Measurements from ENCODE around the gene APRT.
"Not testable (repeated sequence)": the region's sequence is repeated elsewhere in the genome, so short reads cannot be mapped to it uniquely, and the experiment has no call there.

APRT gene

DNA sequence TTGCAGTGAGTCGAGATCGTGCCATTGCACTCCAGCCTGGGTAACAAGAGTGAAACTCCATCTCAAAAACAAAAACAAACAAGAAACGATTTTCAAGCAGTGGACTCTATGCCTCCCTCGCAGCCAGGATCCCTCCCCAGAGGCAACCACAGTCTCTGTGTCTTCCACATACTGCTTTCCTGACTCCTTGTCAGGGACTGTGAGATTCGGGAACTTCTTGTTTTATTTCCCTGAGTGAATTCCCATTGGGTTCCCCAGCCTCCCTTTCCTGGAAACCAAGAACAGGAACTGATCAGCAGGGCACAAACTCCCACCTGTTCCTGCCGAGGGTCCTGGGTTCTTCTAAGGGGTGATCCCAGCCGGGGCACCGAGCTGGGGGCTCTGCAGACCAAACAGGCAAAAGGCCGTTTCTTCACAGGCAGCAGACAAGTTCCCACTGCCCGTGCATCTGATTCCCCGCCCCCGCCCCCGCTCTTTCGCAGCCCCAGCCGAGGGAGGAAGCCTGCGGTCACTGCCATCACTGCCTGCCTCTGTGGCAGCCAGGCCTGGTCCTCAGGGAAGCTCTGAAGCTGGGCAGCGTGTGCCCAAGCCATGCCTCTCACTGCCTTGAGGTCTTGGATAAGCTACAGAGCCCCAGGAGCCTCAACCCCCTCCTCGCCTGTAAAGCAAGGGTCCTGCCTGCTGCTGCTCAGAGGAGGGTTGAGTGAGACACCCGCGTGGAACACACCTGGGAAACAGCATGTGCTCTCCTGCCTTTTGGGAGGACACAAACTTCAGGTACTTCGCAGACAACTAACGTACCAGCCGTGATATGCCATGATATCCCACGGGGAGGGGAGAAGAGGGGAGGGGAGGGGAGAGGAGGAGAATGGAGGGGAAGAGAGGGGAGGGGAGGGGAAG is 21.2 kb downstream of the APRT start:
- H3K4me1 ChIP-seq (ENCODE audit: control insufficient read depth in 5 of 5, insufficient read depth in 5 of 5, low read length in 5 of 5), result peaks cover 0 to 32% (median 16%) of the 10 kb centered on the region in 5 donors
- H3K36me3 ChIP-seq (ENCODE audit: control insufficient read depth in 5 of 5, insufficient read depth in 5 of 5, low read length in 5 of 5), result no peaks in the 10 kb centered on the region
- H3K9ac ChIP-seq (ENCODE audit: low read length in 5 of 5), result no peak overlapping the region
- no peak overlapping the region for H3K27ac ChIP-seq (ENCODE audit: low read depth, low read length)
- H3K27me3 ChIP-seq (ENCODE audit: control insufficient read depth in 5 of 5, insufficient read depth in 4 of 5, low read length in 5 of 5), result peaks cover 14 to 28% (median 24%) of the 10 kb centered on the region in 5 donors
- H3K4me3 ChIP-seq (ENCODE audit: low read depth in 1 of 5, low read length in 5 of 5), result peak overlapping the region in 1 of 5 donors; percentile 40
- no peaks in the 10 kb centered on the region for H3K9me3 ChIP-seq (ENCODE audit: control insufficient read depth in 5 of 5, low read length in 5 of 5)

DNA sequence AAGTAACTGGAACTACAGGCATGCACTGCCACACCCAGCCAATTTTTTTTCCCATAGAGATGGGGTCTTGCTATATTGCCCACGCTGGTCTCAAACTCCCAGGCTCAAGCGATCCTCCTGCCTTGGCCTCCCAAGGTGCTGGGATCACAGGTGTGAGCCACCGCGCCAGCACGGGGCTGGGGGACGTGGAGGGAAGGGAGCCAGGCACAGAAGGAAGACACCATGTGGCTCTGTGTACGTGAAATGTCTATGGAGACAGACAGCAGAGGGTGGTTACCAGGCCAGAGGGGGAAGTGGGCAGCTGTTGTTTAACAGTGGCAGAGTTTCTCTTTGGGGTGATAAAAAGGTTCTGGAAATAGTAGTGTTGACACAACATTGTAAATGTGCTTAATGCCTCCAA is 22.1 kb downstream of the APRT start:
- Histone ChIP-seq H3K9me3 (ENCODE audit: control insufficient read depth in 5 of 5, low read length in 5 of 5) (no peaks in the 10 kb centered on the region), H3K27ac (ENCODE audit: low read depth, low read length) (no peak overlapping the region), H3K27me3 (ENCODE audit: control insufficient read depth in 5 of 5, insufficient read depth in 4 of 5, low read length in 5 of 5) (peaks cover 14 to 25% (median 24%) of the 10 kb centered on the region in 5 donors), H3K4me3 (ENCODE audit: low read depth in 1 of 5, low read length in 5 of 5) (no peak overlapping the region), H3K36me3 (ENCODE audit: control insufficient read depth in 5 of 5, insufficient read depth in 5 of 5, low read length in 5 of 5) (no peaks in the 10 kb centered on the region), H3K4me1 (ENCODE audit: control insufficient read depth in 5 of 5, insufficient read depth in 5 of 5, low read length in 5 of 5) (peaks cover 0 to 31% (median 16%) of the 10 kb centered on the region in 5 donors), H3K9ac (ENCODE audit: low read length in 5 of 5) (no peak overlapping the region)

DNA sequence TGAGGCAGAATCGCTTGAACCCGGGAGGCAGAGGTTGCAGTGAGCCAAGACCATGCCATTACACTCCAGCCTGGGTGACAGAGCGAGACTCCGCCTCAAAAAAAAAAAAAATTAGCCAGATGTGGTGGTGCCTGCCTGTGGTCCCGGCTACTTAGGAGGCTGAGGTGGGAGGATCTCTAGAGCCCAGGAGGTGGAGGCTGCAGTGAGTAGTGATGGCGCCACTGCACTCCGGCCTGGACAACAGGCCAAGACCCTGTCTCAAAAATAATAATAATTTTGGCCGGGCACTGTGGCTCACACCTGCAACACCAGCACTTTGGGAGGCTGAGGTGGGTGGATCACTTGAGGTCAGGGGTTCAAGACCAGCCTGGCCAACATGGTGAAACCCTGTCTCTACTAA is 23.0 kb downstream of the APRT start:
- Histone ChIP-seq H3K4me1 (ENCODE audit: control insufficient read depth in 5 of 5, insufficient read depth in 5 of 5, low read length in 5 of 5) (peaks cover 0 to 36% (median 21%) of the 10 kb centered on the region in 5 donors), H3K27me3 (ENCODE audit: control insufficient read depth in 5 of 5, insufficient read depth in 4 of 5, low read length in 5 of 5) (peaks cover 12 to 24% (median 22%) of the 10 kb centered on the region in 5 donors)
- not testable (repeated sequence) for H3K9me3 ChIP-seq (ENCODE audit: control insufficient read depth in 5 of 5, low read length in 5 of 5); H3K27ac ChIP-seq (ENCODE audit: low read depth, low read length); H3K9ac ChIP-seq (ENCODE audit: low read length in 5 of 5); H3K4me3 ChIP-seq (ENCODE audit: low read depth in 1 of 5, low read length in 5 of 5); H3K36me3 ChIP-seq (ENCODE audit: control insufficient read depth in 5 of 5, insufficient read depth in 5 of 5, low read length in 5 of 5)

DNA sequence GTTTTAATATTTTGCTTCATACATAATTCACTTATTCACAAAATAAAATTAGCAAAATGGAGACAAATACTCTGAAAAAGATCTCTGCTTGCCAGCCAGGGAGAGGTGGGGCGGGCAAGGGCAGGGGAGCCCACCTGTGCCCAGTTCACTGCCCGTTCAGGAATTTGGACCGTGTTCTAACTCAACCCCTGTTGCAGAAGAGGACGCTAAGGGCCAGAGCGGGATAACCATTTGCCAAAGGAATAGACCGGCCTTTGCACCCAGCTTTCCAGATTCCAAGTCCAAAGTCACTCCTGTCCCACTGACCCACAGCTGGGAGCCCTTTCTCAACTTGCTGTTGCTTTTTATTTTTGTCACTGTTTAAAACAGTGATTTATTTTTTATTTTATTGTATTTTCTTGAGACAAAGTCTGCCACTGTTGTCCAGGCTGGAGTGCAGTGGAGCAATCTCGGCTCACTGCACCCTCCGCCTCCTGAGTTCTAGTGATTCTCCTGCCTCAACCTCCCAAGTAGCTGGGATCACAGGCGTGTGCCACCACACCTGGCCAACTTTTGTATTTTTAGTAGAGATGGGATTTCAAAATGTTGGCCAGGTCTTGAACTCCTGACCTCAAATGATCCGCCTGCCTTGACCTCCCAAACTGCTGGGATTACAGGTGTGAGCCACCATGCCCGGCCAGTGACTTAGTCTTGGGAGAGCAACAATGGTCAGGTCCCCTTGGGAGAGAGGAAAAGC is 24.0 kb downstream of the APRT start:
- H3K9me3 ChIP-seq (ENCODE audit: control insufficient read depth in 5 of 5, low read length in 5 of 5), result no peaks in the 10 kb centered on the region

DNA sequence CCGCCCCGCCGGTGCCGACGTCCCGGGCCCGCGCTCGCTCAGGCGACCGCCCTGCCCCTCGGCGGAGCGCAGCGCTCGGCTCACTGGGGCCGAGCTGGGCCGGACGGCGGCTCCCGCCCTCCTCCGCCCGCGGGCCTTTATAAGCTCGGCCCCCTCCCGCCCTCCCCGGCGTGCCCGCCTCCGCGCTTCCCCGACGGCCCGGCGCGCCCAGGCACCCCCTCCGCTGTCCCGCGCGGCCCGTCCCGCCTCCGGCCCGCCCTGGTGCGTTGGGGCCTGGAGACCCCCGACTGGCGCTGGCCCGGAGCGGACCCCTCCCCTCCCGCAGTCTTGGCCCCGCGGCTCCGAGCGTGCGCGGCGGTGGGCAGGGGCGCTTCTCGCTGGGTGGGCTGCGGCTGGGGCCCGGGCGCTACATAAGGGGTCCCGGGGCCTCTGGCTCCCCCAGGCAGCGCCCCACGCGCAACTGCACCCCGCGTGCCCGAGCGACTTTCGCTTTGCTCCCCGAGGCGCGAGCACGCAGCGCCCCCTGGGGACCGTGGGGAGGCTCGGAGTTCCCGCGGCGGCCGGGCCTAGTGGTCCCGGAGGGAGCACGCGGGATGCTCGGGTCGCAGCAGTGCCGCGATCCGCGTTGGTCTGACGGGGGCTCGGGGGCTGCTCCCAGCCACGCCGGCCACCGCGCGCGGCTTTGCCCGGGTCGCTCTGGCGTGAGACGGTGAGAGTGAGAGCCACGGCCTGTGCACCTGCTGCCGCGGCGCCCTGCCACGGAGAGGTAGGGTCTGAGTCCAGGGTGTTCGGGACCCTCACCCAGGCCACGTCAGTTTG is 26.4 kb downstream of the APRT start, which contains the start of gene PIEZO1:
Gene PIEZO1 (minus strand): TSS at position 115 of the 819 bp plus-strand sequence. CDS start 256 bp downstream, outside the sequence.
- Histone ChIP-seq H3K36me3 (ENCODE audit: control insufficient read depth in 5 of 5, insufficient read depth in 5 of 5, low read length in 5 of 5) (no peaks in the 10 kb centered on the region), H3K27me3 (ENCODE audit: control insufficient read depth in 5 of 5, insufficient read depth in 4 of 5, low read length in 5 of 5) (no peaks in the 10 kb centered on the region), H3K4me3 (ENCODE audit: low read depth in 1 of 5, low read length in 5 of 5) (peak within 1 kb of the TSS in 4 of 5 donors; percentile 67 to 76 (median 71)), H3K9me3 (ENCODE audit: control insufficient read depth in 5 of 5, low read length in 5 of 5) (no peaks in the 10 kb centered on the region), H3K27ac (ENCODE audit: low read depth, low read length) (peak within 1 kb of the TSS; percentile 99), H3K9ac (ENCODE audit: low read length in 5 of 5) (peak within 1 kb of the TSS; percentile 77 to 88 (median 78)), H3K4me1 (ENCODE audit: control insufficient read depth in 5 of 5, insufficient read depth in 5 of 5, low read length in 5 of 5) (peaks cover 7 to 56% (median 49%) of the 10 kb centered on the region in 5 donors)

More for the DNA sequence above, 24.0 kb downstream of the APRT start:
- H3K27ac ChIP-seq (ENCODE audit: low read depth, low read length), result no peak overlapping the region
- H3K9ac ChIP-seq (ENCODE audit: low read length in 5 of 5), result no peak overlapping the region
- peaks cover 6 to 14% (median 14%) of the 10 kb centered on the region in 5 donors for H3K27me3 ChIP-seq (ENCODE audit: control insufficient read depth in 5 of 5, insufficient read depth in 4 of 5, low read length in 5 of 5)
- H3K4me1 ChIP-seq (ENCODE audit: control insufficient read depth in 5 of 5, insufficient read depth in 5 of 5, low read length in 5 of 5), result peaks cover 4 to 46% (median 31%) of the 10 kb centered on the region in 5 donors
- H3K4me3 ChIP-seq (ENCODE audit: low read depth in 1 of 5, low read length in 5 of 5), result no peak overlapping the region
- no peaks in the 10 kb centered on the region for H3K36me3 ChIP-seq (ENCODE audit: control insufficient read depth in 5 of 5, insufficient read depth in 5 of 5, low read length in 5 of 5)

DNA sequence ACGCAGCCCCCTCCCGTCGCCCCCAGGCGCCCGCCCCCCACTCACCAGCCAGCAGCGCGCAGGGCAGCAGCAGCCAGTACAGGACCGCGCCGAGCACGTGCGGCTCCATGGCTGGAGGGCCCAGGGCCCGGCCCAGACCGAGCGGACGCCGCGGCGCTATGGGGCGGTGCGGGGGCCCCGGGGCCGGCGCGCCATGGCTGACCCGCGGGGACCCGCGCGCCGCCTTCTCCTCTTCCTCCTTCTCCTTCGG is 26.9 kb downstream of the APRT start:
- Histone ChIP-seq H3K4me3 (ENCODE audit: low read depth in 1 of 5, low read length in 5 of 5) (peak overlapping the region in 4 of 5 donors; percentile 67 to 76 (median 71)), H3K27me3 (ENCODE audit: control insufficient read depth in 5 of 5, insufficient read depth in 4 of 5, low read length in 5 of 5) (no peaks in the 10 kb centered on the region), H3K9ac (ENCODE audit: low read length in 5 of 5) (peak overlapping the region in 2 of 5 donors; percentile 60 to 84), H3K36me3 (ENCODE audit: control insufficient read depth in 5 of 5, insufficient read depth in 5 of 5, low read length in 5 of 5) (no peaks in the 10 kb centered on the region), H3K4me1 (ENCODE audit: control insufficient read depth in 5 of 5, insufficient read depth in 5 of 5, low read length in 5 of 5) (peaks cover 9 to 56% (median 51%) of the 10 kb centered on the region in 5 donors), H3K27ac (ENCODE audit: low read depth, low read length) (peak overlapping the region; percentile 99), H3K9me3 (ENCODE audit: control insufficient read depth in 5 of 5, low read length in 5 of 5) (no peaks in the 10 kb centered on the region)

DNA sequence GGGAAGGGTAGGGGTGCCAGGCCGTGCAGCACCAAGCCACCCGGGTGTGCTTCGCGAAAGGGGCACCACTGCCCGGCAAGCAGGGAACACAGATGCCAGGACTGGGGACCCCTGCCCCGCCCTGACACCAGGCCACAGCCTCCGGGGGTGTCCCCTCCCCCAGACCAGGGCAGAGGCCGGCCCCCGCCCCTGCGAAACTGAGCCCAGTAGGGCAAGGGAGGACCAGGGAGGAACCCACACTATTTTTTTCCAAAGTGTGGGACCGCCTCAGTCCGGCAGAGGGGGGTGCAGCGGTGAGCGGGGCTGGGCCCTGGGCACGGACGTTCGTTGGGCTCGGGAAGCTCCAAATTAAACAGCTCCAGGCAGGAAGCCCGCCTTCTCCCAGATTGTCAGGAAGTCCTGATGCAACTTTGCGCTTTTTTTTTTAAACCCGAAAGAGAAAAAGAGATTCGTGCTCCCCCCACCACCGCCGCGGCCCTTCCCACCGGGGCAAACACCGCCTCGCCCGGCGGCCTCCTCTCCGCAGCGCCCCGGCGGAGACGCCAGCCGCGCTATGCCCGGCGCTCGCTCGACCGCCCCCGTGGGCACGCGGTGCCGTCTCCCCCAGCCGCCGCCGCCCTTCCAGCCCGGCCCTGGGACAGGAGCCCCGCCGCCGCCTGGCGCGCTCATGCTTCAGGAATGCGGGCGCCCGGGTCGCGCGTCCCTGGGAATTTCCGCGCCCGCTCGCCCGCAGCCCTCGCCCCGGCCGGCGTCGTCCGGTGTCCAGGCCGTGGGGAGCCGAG is 27.5 kb downstream of the APRT start:
- Histone ChIP-seq H3K9ac (ENCODE audit: low read length in 5 of 5) (peak overlapping the region; percentile 77 to 88 (median 78)), H3K4me1 (ENCODE audit: control insufficient read depth in 5 of 5, insufficient read depth in 5 of 5, low read length in 5 of 5) (peaks cover 9 to 58% (median 56%) of the 10 kb centered on the region in 5 donors), H3K9me3 (ENCODE audit: control insufficient read depth in 5 of 5, low read length in 5 of 5) (no peaks in the 10 kb centered on the region), H3K4me3 (ENCODE audit: low read depth in 1 of 5, low read length in 5 of 5) (peak overlapping the region in 4 of 5 donors; percentile 67 to 76 (median 71)), H3K27me3 (ENCODE audit: control insufficient read depth in 5 of 5, insufficient read depth in 4 of 5, low read length in 5 of 5) (no peaks in the 10 kb centered on the region), H3K36me3 (ENCODE audit: control insufficient read depth in 5 of 5, insufficient read depth in 5 of 5, low read length in 5 of 5) (no peaks in the 10 kb centered on the region), H3K27ac (ENCODE audit: low read depth, low read length) (peak overlapping the region; percentile 99)

DNA sequence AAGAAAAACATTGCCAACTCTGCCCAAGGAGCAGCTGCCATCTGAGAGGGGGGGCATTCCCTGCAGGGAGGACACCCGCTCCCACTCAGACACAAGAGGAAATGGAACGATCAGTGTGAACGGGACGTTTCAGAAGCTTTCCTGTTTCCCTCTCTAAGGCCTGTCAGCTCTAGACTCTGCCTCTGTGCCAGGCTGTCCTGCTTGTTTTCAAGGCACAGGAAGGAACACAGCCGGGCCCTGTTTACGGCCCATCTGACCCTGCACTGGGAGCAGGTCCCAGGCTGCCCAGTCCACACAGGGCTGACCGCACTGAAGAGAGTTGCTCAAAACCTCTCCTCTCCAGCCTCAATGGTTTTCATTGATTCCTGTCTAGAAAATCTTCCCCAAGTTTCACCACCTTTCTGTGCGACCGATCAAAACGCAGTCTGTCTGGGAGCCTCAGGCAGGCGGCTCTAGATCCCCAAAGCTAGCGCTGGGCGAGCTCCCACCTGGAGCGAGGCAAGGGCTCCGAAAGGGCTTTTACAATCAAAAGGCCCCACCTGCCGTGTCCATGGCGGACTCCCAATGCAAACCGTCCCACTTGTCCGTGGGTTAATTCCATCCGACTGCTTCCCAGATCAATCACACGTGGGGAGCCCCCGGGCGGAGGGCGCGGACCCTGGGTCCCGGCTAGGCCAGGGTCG is 28.2 kb downstream of the APRT start:
- peak overlapping the region; percentile 67 to 77 (median 74) for H3K4me3 ChIP-seq (ENCODE audit: low read depth in 1 of 5, low read length in 5 of 5)
- H3K9ac ChIP-seq (ENCODE audit: low read length in 5 of 5), result peak overlapping the region; percentile 77 to 88 (median 78)
- H3K36me3 ChIP-seq (ENCODE audit: control insufficient read depth in 5 of 5, insufficient read depth in 5 of 5, low read length in 5 of 5), result no peaks in the 10 kb centered on the region
- peak overlapping the region; percentile 99 for H3K27ac ChIP-seq (ENCODE audit: low read depth, low read length)
- H3K4me1 ChIP-seq (ENCODE audit: control insufficient read depth in 5 of 5, insufficient read depth in 5 of 5, low read length in 5 of 5), result peaks cover 9 to 64% (median 61%) of the 10 kb centered on the region in 5 donors
- H3K9me3 ChIP-seq (ENCODE audit: control insufficient read depth in 5 of 5, low read length in 5 of 5), result no peaks in the 10 kb centered on the region
- H3K27me3 ChIP-seq (ENCODE audit: control insufficient read depth in 5 of 5, insufficient read depth in 4 of 5, low read length in 5 of 5), result no peaks in the 10 kb centered on the region

All from subcutaneous abdominal adipose tissue (tissue), 5 donors.